ENCODE results near the gene NEU2.
A peak's percentile ranks its signal among the peaks of the same experiment; 100 is the strongest.

Gene NEU2

GRCh38 chr2:233081232-233081730 is 48.8 kb downstream of the NEU2 start:
- no peaks in the 10 kb centered on the region for H3K27me3 ChIP-seq (ENCODE audit: insufficient read depth, low read length)
- H3K9me2 ChIP-seq (ENCODE audit: low read depth, low read length) = no peaks in the 10 kb centered on the region
- peaks cover 18% of the 10 kb centered on the region; the same call in 1 of the 2 replicates for H3K36me3 ChIP-seq (ENCODE audit: insufficient read depth, low read length)
- peak overlapping the region; percentile 52; the same call in 1 of the 2 replicates for H3K4me2 ChIP-seq (ENCODE audit: low read length)
- peak overlapping the region; percentile 64; the same call in 1 of the 2 replicates for H3K9ac ChIP-seq (ENCODE audit: low read length)
- no peaks in the 10 kb centered on the region for H4K20me1 ChIP-seq (ENCODE audit: insufficient read depth, low read length)
- H2AFZ ChIP-seq (ENCODE audit: low read length) = no peak overlapping the region
- H3K79me2 ChIP-seq (ENCODE audit: insufficient read depth, low read length) = no peaks in the 10 kb centered on the region
- H3K9me3 ChIP-seq (ENCODE audit: low read length) = no peaks in the 10 kb centered on the region
- no peak for TF ChIP-seq EZH2 (IDR thresholded peaks at IDR 0.05; ENCODE audit: borderline replicate concordance, low read length)
- no peak for TF ChIP-seq CTCF (IDR thresholded peaks at IDR 0.05; ENCODE audit: low read length)
- H3K4me1 ChIP-seq (ENCODE audit: insufficient read depth, low read length, severe bottlenecking) = peaks cover 96% of the 10 kb centered on the region
- H3K4me3 ChIP-seq (ENCODE audit: low read depth, low read length, poor library complexity, severe bottlenecking) = no peak overlapping the region
- H3F3A ChIP-seq (ENCODE audit: insufficient read depth, low read length) = peaks cover 6% of the 10 kb centered on the region; the same call in 1 of the 2 replicates
- peak overlapping the region; percentile 95 for H3K27ac ChIP-seq (ENCODE audit: low read depth, low read length, poor library complexity, severe bottlenecking)

- Histone ChIP-seq H3K27ac (ENCODE audit: low read depth, low read length, poor library complexity, severe bottlenecking) (peak overlapping the region; percentile 95), H3K27me3 (ENCODE audit: insufficient read depth, low read length) (no peaks in the 10 kb centered on the region), H3K36me3 (ENCODE audit: insufficient read depth, low read length) (peaks cover 18% of the 10 kb centered on the region; the same call in 1 of the 2 replicates), H3K4me1 (ENCODE audit: insufficient read depth, low read length, severe bottlenecking) (peaks cover 96% of the 10 kb centered on the region), H3F3A (ENCODE audit: insufficient read depth, low read length) (peaks cover 6% of the 10 kb centered on the region; the same call in 1 of the 2 replicates), H3K9ac (ENCODE audit: low read length) (peak overlapping the region; percentile 64; the same call in 1 of the 2 replicates), H3K4me3 (ENCODE audit: low read depth, low read length, poor library complexity, severe bottlenecking) (no peak overlapping the region), H3K79me2 (ENCODE audit: insufficient read depth, low read length) (no peaks in the 10 kb centered on the region), H3K4me2 (ENCODE audit: low read length) (peak overlapping the region; percentile 57; the same call in 1 of the 2 replicates), H3K9me3 (ENCODE audit: low read length) (no peaks in the 10 kb centered on the region), H4K20me1 (ENCODE audit: insufficient read depth, low read length) (no peaks in the 10 kb centered on the region), H2AFZ (ENCODE audit: low read length) (no peak overlapping the region), H3K9me2 (ENCODE audit: low read depth, low read length) (no peaks in the 10 kb centered on the region)
- TF ChIP-seq CTCF (IDR thresholded peaks at IDR 0.05; ENCODE audit: low read length) (no peak), EZH2 (IDR thresholded peaks at IDR 0.05; ENCODE audit: borderline replicate concordance, low read length) (no peak)
These were observed 49.3 kb downstream of the NEU2 start for GRCh38 chr2:233081731-233082221.

- Histone ChIP-seq H3K4me1 (ENCODE audit: insufficient read depth, low read length, severe bottlenecking) (peaks cover 96% of the 10 kb centered on the region), H3K36me3 (ENCODE audit: insufficient read depth, low read length) (peaks cover 18% of the 10 kb centered on the region; the same call in 1 of the 2 replicates), H3K79me2 (ENCODE audit: insufficient read depth, low read length) (no peaks in the 10 kb centered on the region), H3K27me3 (ENCODE audit: insufficient read depth, low read length) (no peaks in the 10 kb centered on the region), H3F3A (ENCODE audit: insufficient read depth, low read length) (peaks cover 6% of the 10 kb centered on the region; the same call in 1 of the 2 replicates), H3K9ac (ENCODE audit: low read length) (peak overlapping the region; percentile 64), H3K9me2 (ENCODE audit: low read depth, low read length) (no peaks in the 10 kb centered on the region), H4K20me1 (ENCODE audit: insufficient read depth, low read length) (no peaks in the 10 kb centered on the region), H3K9me3 (ENCODE audit: low read length) (no peaks in the 10 kb centered on the region), H2AFZ (ENCODE audit: low read length) (no peak overlapping the region), H3K4me2 (ENCODE audit: low read length) (peak overlapping the region; percentile 57), H3K4me3 (ENCODE audit: low read depth, low read length, poor library complexity, severe bottlenecking) (no peak overlapping the region), H3K27ac (ENCODE audit: low read depth, low read length, poor library complexity, severe bottlenecking) (peak overlapping the region; percentile 95)
- TF ChIP-seq CTCF (IDR thresholded peaks at IDR 0.05; ENCODE audit: low read length) = no peak
- TF ChIP-seq EZH2 (IDR thresholded peaks at IDR 0.05; ENCODE audit: borderline replicate concordance, low read length) = no peak
These were observed 49.9 kb downstream of the NEU2 start for GRCh38 chr2:233082222-233082930.
